ENCODE results near the gene AEBP1.
A peak's percentile ranks its signal among the peaks of the same experiment; 100 is the strongest.
"Not testable (repeated sequence)": the region's sequence is repeated elsewhere in the genome, so short reads cannot be mapped to it uniquely, and the experiment has no call there.

AEBP1 gene

GRCh38 chr7:44117801-44118429, 13.8 kb downstream of the AEBP1 start:
- no peak for DNase-seq (ENCODE audit: low read depth)

GRCh38 chr7:44119829-44120380, 15.8 kb downstream of the AEBP1 start:
- no peak for DNase-seq (ENCODE audit: low read depth)

- DNase-seq (ENCODE audit: low read depth): no peak
Measured at GRCh38 chr7:44120395-44120794, 16.2 kb downstream of the AEBP1 start.

- DNase-seq (ENCODE audit: low read depth): no peak
Measured at GRCh38 chr7:44121761-44122420, 17.7 kb downstream of the AEBP1 start.

- no peak for DNase-seq (ENCODE audit: low read depth)
Measured at GRCh38 chr7:44122529-44122928, 18.4 kb downstream of the AEBP1 start.

GRCh38 chr7:44123190-44124003, 19.3 kb downstream of the AEBP1 start, which contains the start of gene POLD2:
POLD2 (minus strand) TSS chr7:44123548; CDS start chr7:44122053, 1,495 bp downstream.
- peak; percentile 94 for DNase-seq (ENCODE audit: low read depth)

GRCh38 chr7:44124822-44125202, 20.7 kb downstream of the AEBP1 start:
- DNase-seq (ENCODE audit: low read depth): no peak

GRCh38 chr7:44126574-44126973, 22.4 kb downstream of the AEBP1 start:
- not testable (repeated sequence) for DNase-seq (ENCODE audit: low read depth)

- no peak for DNase-seq (ENCODE audit: low read depth)
Measured at GRCh38 chr7:44127161-44127560, 23.0 kb downstream of the AEBP1 start.

GRCh38 chr7:44128721-44129582, 24.8 kb downstream of the AEBP1 start:
- DNase-seq (ENCODE audit: low read depth): no peak

GRCh38 chr7:44131173-44132029, 27.3 kb downstream of the AEBP1 start:
- no peak for DNase-seq (ENCODE audit: low read depth)

- DNase-seq (ENCODE audit: low read depth): no peak
Measured at GRCh38 chr7:44132039-44132438, 27.9 kb downstream of the AEBP1 start.

- DNase-seq (ENCODE audit: low read depth): no peak
Measured at GRCh38 chr7:44133295-44133694, 29.1 kb downstream of the AEBP1 start.

GRCh38 chr7:44134943-44135628, 30.9 kb downstream of the AEBP1 start:
- DNase-seq (ENCODE audit: low read depth): no peak

GRCh38 chr7:44136731-44137130, 32.6 kb downstream of the AEBP1 start:
- DNase-seq (ENCODE audit: low read depth): no peak

- no peak for DNase-seq (ENCODE audit: low read depth)
Measured at GRCh38 chr7:44138698-44139097, 34.6 kb downstream of the AEBP1 start.

- DNase-seq (ENCODE audit: low read depth): no peak
Measured at GRCh38 chr7:44139311-44140010, 35.3 kb downstream of the AEBP1 start.

GRCh38 chr7:44140341-44140740, 36.2 kb downstream of the AEBP1 start:
- DNase-seq (ENCODE audit: low read depth): no peak

GRCh38 chr7:44141221-44141850, 37.2 kb downstream of the AEBP1 start, which contains the start of gene MYL7:
MYL7 (minus strand) TSS chr7:44141332; CDS start chr7:44141305, 27 bp downstream.
- no peak for DNase-seq (ENCODE audit: low read depth)
